Measurements from ENCODE around the gene EPS15.
A peak's percentile ranks its signal among the peaks of the same experiment; 100 is the strongest.
"Not testable (repeated sequence)": the region's sequence is repeated elsewhere in the genome, so short reads cannot be mapped to it uniquely, and the experiment has no call there.

EPS15 gene

GRCh38 chr1:51519048-51519864 lies at the start of gene EPS15:
TSS of gene EPS15 (minus strand) at chr1:51519266. CDS start at chr1:51519231, 35 bp downstream.
- DNase-seq (ENCODE audit: low spot score) = peak; percentile 87

DNA sequence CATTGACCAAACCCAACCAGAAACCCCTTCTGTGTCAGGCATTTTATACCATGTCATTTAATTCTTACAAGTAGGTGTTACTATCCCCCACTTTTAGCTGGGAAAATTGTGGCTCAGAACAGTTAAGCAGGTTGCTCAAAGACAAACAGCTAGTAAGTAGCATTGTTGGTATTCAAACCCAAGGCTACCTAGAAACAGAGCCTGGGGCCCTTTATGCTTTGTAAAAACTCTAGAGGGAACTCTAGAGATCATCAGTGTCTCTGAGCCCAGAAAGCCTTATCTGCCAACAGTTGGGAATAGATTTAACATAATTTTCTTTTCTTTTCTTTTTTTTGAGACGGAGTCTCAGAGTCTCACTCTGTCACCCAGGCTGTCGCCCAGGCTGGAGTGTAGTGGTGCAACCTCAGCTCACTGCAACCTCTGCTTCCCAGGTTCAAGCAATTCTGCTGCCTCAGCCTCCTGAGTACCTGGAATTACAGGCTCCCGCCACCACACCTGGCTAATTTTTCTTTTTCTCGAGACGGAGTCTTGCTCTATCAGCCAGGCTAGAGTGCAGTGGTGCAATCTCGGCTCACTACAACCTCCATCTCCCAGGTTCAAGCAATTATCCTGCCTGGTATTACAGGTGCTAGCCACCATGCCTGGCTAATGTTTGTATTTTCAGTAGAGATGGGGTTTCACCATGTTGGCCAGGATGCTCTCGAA lies 49.3 kb upstream of the EPS15 start:
- no peak for DNase-seq (ENCODE audit: low spot score)

GRCh38 chr1:51567653-51568052 lies 48.6 kb upstream of the EPS15 start:
- DNase-seq (ENCODE audit: low spot score) = no peak

- DNase-seq (ENCODE audit: low spot score) = no peak
These were observed 47.2 kb upstream of the EPS15 start for GRCh38 chr1:51566260-51566659.

DNA sequence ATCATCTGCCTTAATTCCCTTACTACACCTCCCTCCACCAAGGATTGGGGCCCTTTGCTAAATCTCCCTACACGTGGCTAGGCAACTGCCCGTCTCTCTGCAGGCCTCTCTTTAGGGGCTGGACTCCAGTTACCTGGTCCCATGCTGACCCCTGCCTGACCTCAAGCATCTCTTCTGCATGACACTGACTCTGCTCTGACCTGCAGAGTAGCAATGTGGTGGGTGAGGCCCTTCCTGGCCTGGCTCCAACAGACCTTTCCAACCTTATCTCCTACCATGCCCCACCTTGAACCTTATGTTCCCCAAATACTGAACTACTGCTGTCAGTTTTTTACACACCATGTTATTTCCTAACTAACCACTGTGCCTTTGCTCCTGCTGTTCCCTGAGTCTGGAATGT lies 45.9 kb upstream of the EPS15 start:
- no peak for DNase-seq (ENCODE audit: low spot score)

DNA sequence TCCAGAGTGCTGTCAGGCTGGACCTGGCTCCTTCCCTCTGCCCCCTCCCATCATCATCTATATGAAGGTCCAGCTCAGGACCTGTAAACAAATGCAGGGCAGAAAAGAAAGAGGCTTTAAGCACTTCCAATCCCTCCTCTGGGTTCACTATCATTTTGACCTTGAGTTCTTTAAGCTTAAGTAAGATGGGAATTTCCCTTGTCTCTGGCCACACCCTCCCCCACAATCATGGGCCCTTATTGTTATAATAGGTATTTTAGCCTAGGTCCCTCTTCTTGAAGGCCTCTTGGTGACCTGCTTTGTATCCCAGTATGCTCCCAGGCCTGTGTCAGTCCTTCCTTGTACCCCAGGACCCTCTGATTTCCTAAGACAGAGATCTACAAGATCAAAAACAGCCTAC lies 45.1 kb upstream of the EPS15 start:
- DNase-seq (ENCODE audit: low spot score) = no peak

DNA sequence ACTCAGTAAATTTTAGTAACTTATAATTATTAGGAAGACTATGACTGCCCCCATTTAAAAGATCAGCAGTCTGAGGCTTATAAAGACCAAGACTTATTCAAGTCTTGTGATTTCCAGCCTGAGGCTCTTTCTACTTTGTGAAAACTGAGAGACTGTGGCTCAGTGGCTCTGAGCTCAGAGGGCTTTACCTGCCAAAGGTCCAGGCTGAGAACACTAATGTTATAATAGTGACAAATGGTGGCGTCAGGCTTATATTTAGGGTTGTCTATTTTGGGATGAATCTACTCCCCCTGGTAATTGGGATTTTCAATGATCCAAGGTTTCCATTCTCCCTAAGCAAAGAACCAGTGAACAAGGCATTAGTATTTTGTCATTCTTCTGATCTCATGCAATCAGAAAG lies 42.6 kb upstream of the EPS15 start:
- no peak for DNase-seq (ENCODE audit: low spot score)

GRCh38 chr1:51560895-51561294 lies 41.8 kb upstream of the EPS15 start:
- not testable (repeated sequence) for DNase-seq (ENCODE audit: low spot score)

GRCh38 chr1:51560034-51560433 lies 41.0 kb upstream of the EPS15 start:
- DNase-seq (ENCODE audit: low spot score) = no peak

DNA sequence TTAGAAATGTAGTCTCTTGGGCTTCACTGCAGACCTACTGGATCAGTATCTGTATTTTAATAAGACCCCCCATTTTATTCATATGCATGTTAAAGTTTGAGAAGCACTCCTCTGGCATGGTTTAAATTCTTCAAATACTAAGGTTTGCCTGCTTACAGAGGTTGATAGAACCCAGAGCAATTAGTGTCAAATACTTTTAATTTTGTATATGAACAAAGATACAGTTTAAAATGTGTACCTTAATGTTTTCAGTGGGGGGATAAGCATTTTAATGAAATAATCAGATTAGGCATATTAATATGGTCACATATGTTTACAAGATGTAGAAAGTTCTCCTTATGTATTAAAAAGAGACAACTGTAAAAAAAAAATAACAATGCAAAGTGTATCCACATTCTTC lies 40.4 kb upstream of the EPS15 start:
- no peak for DNase-seq (ENCODE audit: low spot score)

GRCh38 chr1:51559064-51559500 lies 40.0 kb upstream of the EPS15 start:
- no peak for DNase-seq (ENCODE audit: low spot score)

DNA sequence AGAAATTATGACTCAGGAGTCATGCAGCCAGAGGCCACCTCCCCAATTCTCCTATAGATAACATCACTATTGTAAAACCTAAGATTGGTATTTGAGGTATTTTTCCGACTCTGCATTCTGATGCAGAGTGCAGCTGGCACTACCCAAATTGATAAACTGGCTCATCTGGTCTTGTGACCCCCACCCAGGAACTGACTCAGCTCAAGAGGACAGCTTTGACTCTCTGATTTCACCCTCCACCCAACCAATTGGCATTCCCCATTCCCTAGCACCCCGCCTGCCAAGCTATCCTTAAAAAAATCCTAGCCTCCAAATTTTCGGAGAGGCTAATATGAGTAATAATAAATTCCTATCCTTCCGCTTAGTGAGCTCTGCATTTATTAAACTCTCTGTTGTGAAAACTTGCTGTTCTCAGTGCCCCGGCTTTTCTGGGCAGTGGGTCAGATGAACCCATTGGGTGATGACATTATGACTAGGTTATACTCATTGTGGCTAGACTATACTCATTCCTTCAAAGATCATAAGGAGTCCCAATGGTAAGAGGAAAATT lies 39.4 kb upstream of the EPS15 start:
- DNase-seq (ENCODE audit: low spot score) = no peak

- no peak for DNase-seq (ENCODE audit: low spot score)
These were observed 38.1 kb upstream of the EPS15 start for GRCh38 chr1:51557168-51557567.

GRCh38 chr1:51555866-51556619 lies 37.0 kb upstream of the EPS15 start:
- no peak for DNase-seq (ENCODE audit: low spot score)

GRCh38 chr1:51553911-51554310 lies 34.8 kb upstream of the EPS15 start:
- DNase-seq (ENCODE audit: low spot score) = no peak

DNA sequence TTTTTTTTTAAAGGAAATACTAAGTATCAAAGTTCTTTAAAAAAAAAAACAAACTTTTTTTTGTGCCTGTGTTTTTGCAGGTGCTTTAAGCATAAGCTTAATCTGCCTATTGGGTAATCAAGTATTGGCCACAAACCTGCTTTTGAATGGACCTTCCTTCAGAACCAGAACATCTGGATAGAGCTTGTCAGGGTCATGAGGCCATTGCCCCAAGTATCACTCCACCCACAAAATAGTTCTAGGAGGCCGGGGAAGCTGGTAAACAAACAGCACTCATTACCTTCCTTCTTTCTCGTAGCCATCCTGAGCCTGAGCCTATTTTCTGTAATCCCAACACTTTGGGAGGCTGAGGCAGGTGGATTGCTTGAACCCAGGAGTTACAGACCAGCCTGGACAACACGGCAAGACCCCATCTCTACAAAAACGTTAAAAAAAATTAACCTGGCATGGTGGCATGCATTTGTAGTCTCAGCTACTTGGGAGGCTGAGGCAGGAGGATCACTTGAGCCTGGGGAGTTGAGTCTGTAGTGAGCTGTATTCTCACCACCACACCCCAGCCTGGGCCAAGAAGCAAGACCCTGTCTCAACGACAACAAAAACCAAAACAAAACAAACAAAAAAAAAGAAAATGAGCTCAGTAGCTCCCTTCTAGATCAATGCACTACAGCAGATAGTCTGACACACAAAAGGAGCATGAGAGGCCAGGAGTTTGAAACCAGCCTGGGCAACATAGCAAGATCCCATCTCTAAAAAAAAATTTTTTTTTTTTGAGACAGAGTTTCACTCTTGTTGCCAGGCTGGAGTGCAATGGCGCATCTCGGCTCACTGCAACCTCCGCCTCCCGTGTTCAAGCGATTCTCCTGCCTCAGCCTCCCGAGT lies 34.1 kb upstream of the EPS15 start:
- no peak for DNase-seq (ENCODE audit: low spot score)

DNA sequence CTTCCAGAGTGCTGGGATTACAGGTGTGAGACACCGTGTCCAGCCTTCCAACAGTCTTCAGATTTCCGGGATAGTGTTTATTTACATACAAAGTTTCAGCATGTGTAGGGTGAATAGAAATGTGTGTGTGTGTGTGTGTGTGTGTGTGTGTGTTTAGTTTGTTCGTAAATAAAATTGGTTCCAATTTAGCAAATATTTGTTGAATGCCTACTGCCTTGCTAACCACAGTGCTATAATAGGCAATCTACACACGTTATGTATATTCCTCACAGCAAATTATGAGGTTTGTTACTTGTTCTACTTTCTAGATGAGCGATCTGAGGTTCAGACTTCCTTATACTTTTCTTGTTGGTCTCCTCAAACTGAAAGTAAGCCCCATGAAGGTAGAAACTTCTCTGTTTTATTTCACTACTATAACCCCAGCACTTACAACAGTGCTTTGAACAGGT lies 32.8 kb upstream of the EPS15 start:
- no peak for DNase-seq (ENCODE audit: low spot score)

GRCh38 chr1:51551081-51551480 lies 32.0 kb upstream of the EPS15 start:
- no peak for DNase-seq (ENCODE audit: low spot score)

GRCh38 chr1:51549901-51550300 lies 30.8 kb upstream of the EPS15 start:
- DNase-seq (ENCODE audit: low spot score) = no peak

DNA sequence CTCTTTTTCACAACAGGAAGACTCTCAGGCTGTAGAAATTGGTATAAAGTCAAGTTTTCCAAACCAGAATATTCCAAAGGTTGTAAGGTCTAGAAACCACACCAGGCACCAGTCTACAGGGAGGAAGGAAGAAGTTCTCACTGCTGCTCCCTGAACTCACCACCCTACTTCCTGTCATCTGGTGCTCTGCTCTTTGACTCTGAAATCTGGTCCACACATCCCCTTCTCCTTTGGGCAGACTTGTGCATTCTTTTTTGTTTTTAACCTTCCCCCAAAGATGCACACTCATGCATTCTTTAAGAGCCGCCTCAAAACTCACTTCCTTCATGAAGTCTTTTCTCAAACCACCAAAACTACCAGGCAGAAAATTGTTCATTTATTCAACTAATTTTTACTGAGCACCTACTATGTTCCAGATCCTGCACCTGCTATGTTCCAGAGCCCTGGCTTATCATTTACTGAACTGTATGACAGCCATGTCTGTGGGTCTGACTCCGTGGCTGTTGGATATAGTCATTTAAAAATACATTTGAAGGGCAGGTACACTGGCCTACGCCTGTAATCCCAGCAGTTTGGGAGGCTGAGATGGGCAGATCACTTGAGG lies 30.1 kb upstream of the EPS15 start:
- DNase-seq (ENCODE audit: low spot score) = no peak

DNA sequence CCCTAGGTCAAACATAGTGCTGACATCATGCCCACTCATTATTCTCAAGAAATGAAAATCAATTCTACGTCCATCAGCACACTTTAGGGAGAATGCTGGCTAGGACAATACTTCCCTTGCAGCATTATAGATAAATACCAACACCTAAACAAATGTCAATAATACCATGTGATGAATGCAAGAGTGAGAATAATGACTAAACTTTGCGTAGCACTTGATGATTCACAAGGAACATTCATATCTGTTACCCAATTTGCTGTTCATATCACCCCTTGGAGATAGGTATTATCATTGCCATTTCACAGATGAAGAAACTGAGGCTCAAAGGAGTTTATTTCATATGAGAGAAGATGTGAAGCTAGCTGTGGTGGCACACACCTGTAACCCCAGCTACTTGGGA lies 24.8 kb upstream of the EPS15 start:
- DNase-seq (ENCODE audit: low spot score) = no peak

Data from hematopoietic multipotent progenitor cell treated with erythropoietin and hydrocortisone succinate and interleukin-3 and kit ligand, for 15 days (in vitro differentiated cells).